ENCODE measurements around the gene CHD9. TPM values are rescaled to one million over a fixed set of nuclear protein-coding genes. Genes with fewer than 3 reads are reported as not detected.

Gene CHD9
- total RNA-seq, 1 donor from 2014 or later = 49.2 TPM

DNA sequence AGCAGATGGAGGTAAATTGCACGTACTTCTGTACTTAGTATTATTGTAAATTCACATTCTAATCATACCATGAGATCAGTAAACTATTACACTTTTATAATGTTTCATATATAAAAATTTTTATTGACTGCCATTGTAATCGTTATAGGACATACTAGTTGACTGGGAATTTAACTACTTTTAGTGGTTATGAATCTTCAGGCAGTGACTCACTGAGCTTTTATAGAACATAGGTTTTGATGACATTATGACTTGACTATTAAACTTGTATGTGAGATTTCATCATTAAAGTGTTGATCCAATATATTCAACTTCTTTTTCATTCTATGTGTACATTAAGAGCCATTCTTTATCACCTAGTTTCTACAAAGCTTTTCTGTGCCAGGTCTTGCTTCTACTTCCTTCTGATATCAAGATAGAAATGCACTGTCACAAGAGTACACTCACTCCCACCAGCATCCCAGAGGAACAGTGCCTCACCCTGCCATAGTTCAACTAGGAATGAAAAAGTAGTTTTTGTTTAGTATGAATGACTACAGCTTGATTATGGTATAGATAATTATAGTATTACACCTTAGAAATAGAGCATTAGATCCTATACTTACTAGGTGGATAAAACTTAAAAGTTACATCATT is 237.1 kb downstream of the CHD9 start:
- Mint-ChIP-seq H3K27me3 (ENCODE audit: unreplicated experiment) (no peaks in the 10 kb centered on the region), H3K4me3 (ENCODE audit: unreplicated experiment) (no peak overlapping the region), H3K36me3 (ENCODE audit: low read depth, unreplicated experiment) (peaks cover 40% of the 10 kb centered on the region), H3K9me3 (ENCODE audit: unreplicated experiment) (no peaks in the 10 kb centered on the region), H3K4me1 (ENCODE audit: unreplicated experiment) (no peaks in the 10 kb centered on the region), H3K27ac (ENCODE audit: unreplicated experiment) (no peak overlapping the region)
- TF ChIP-seq, protein P1, sequence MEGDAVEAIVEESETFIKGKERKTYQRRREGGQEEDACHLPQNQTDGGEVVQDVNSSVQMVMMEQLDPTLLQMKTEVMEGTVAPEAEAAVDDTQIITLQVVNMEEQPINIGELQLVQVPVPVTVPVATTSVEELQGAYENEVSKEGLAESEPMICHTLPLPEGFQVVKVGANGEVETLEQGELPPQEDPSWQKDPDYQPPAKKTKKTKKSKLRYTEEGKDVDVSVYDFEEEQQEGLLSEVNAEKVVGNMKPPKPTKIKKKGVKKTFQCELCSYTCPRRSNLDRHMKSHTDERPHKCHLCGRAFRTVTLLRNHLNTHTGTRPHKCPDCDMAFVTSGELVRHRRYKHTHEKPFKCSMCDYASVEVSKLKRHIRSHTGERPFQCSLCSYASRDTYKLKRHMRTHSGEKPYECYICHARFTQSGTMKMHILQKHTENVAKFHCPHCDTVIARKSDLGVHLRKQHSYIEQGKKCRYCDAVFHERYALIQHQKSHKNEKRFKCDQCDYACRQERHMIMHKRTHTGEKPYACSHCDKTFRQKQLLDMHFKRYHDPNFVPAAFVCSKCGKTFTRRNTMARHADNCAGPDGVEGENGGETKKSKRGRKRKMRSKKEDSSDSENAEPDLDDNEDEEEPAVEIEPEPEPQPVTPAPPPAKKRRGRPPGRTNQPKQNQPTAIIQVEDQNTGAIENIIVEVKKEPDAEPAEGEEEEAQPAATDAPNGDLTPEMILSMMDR (IDR thresholded peaks at IDR 0.05; ENCODE audit: unreplicated experiment) = no peak
- DNase-seq (ENCODE audit: low spot score) = no peak

DNA sequence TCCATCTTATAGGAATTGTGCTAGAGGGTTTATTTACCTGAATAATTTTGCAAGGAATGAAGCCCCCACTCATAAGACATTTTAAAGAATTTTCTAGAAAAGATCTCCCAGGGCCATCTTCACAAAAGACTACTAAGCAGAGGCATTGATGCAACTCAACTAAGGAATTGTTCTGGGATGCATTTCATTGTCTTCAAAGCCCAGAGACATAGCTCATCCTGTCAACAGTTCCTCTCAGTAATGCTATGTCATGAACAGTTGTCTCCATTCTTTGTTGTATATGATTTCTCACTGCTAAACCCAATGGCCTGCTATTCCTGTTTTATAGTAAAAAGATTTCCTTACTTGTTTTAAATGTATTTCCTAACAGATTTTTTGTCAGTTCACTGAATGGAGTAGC is 242.7 kb downstream of the CHD9 start:
- H3K36me3 Mint-ChIP-seq (ENCODE audit: low read depth, unreplicated experiment) = peaks cover 23% of the 10 kb centered on the region

DNA sequence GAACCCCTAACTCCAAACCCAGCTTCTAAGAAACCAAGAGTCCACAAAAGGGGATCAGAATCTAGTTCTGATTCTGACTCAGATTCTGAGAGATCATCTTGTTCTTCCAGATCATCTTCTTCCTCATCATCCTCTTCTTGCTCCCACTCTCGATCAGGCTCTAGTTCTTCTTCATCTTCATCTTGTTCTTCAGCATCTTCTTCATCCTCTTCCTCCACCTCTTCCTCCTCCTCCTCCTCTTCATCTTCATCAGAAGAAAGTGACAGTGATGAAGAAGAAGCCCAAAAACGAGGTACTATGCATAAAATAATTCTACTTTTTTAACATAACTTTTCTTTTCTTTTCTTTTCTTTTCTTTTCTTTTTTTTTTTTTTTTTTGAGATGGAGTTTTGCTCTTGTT is 249.5 kb downstream of the CHD9 start:
- DNase-seq (ENCODE audit: low spot score) = no peak
- no peaks in the 10 kb centered on the region for H3K4me1 Mint-ChIP-seq (ENCODE audit: unreplicated experiment)
- no peaks in the 10 kb centered on the region for H3K9me3 Mint-ChIP-seq (ENCODE audit: unreplicated experiment)
- no peaks in the 10 kb centered on the region for H3K27me3 Mint-ChIP-seq (ENCODE audit: unreplicated experiment)
- H3K4me3 Mint-ChIP-seq (ENCODE audit: unreplicated experiment) = no peak overlapping the region
- TF ChIP-seq, protein P1 (IDR thresholded peaks at IDR 0.05; ENCODE audit: unreplicated experiment) = no peak
- H3K36me3 Mint-ChIP-seq (ENCODE audit: low read depth, unreplicated experiment) = peaks cover 15% of the 10 kb centered on the region
- no peak overlapping the region for H3K27ac Mint-ChIP-seq (ENCODE audit: unreplicated experiment)

More for the DNA sequence above, 242.7 kb downstream of the CHD9 start:
- Mint-ChIP-seq H3K4me1 (ENCODE audit: unreplicated experiment) (no peaks in the 10 kb centered on the region), H3K4me3 (ENCODE audit: unreplicated experiment) (no peak overlapping the region), H3K27me3 (ENCODE audit: unreplicated experiment) (no peaks in the 10 kb centered on the region), H3K27ac (ENCODE audit: unreplicated experiment) (no peak overlapping the region), H3K9me3 (ENCODE audit: unreplicated experiment) (no peaks in the 10 kb centered on the region)
- no peak for DNase-seq (ENCODE audit: low spot score)
- TF ChIP-seq, protein P1 (IDR thresholded peaks at IDR 0.05; ENCODE audit: unreplicated experiment) = no peak

DNA sequence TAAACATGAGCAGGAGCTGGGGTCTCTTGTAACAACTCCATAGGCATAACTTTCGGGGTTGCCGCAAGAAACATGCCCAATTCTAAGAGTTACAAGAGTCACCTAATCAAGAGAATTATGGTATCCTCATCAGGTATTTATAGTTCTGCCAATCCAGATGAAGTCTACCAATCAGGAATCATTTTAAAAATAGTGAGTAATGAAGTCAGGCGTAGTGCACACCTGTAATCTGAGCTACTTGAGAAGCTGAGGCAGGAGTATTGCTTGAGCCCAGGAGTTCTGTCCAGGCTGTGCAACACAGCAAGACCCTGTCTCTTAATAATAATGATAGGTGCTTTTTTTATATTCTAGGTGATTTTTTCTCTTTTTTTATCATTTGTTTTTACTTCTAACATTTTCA is 251.0 kb downstream of the CHD9 start:
- H3K9me3 Mint-ChIP-seq (ENCODE audit: unreplicated experiment) = no peaks in the 10 kb centered on the region
- peaks cover 15% of the 10 kb centered on the region for H3K36me3 Mint-ChIP-seq (ENCODE audit: low read depth, unreplicated experiment)
- no peak for DNase-seq (ENCODE audit: low spot score)
- TF ChIP-seq, protein P1 (IDR thresholded peaks at IDR 0.05; ENCODE audit: unreplicated experiment) = no peak
- no peak overlapping the region for H3K4me3 Mint-ChIP-seq (ENCODE audit: unreplicated experiment)
- no peaks in the 10 kb centered on the region for H3K4me1 Mint-ChIP-seq (ENCODE audit: unreplicated experiment)
- H3K27me3 Mint-ChIP-seq (ENCODE audit: unreplicated experiment) = no peaks in the 10 kb centered on the region
- H3K27ac Mint-ChIP-seq (ENCODE audit: unreplicated experiment) = no peak overlapping the region

DNA sequence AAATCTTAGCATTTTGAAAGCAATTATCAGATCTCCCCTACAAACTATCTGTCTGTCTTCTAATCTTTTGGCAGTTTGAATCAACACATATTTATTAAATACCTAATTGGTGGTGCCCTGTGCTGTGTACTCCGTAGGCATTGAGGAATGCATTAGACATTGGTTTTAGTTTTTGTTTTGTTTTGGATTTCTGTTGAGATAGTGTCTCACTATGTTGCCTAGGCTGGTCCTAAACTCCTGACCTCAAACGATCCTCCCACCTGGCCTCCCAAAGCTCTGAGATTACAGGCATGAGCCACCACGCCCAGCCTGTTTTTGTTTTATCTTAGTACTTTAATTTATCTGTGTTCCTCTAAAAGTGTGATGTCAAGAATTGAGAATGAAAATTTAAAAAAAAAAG is 254.7 kb downstream of the CHD9 start:
- peaks cover 31% of the 10 kb centered on the region for H3K36me3 Mint-ChIP-seq (ENCODE audit: low read depth, unreplicated experiment)
- no peaks in the 10 kb centered on the region for H3K4me1 Mint-ChIP-seq (ENCODE audit: unreplicated experiment)
- no peaks in the 10 kb centered on the region for H3K9me3 Mint-ChIP-seq (ENCODE audit: unreplicated experiment)
- TF ChIP-seq, protein P1 (IDR thresholded peaks at IDR 0.05; ENCODE audit: unreplicated experiment) = no peak
- no peak overlapping the region for H3K4me3 Mint-ChIP-seq (ENCODE audit: unreplicated experiment)
- DNase-seq (ENCODE audit: low spot score) = no peak
- no peak overlapping the region for H3K27ac Mint-ChIP-seq (ENCODE audit: unreplicated experiment)
- no peaks in the 10 kb centered on the region for H3K27me3 Mint-ChIP-seq (ENCODE audit: unreplicated experiment)

Data from endothelial cell (in vitro differentiated cells).